GM23338 (cell line): ENCODE data around the gene VRK1. TPM values are rescaled to one million over a fixed set of nuclear protein-coding genes. Genes with fewer than 3 reads are reported as not detected.

ENCODE experiments used
- ATAC-seq: fragments of 200-7000 bp; cut with Tn5 transposase; 3 replicates; pipeline ENCODE4 v1.9.1; 2020
- DNase-seq: peaks from one replicate; pipeline ENCODE4 v3.0.0-alpha.2; 2015; ENCODE audit warnings: low spot score
- H2AFZ ChIP-seq: fragments of 200-600 bp; sonication (generic); 2 replicates; pipeline ENCODE4 v1.8.0; 2016; ENCODE audit warnings: antibody characterized with exemption, mild to moderate bottlenecking, moderate library complexity
- H3F3A ChIP-seq: fragments of 200-600 bp; sonication (generic); replicated peaks from 2 replicates; pipeline ENCODE4 v1.8.0; 2017; ENCODE audit warnings: antibody characterized with exemption, mixed run types, low read depth
- H3K27ac ChIP-seq: fragments of 200-600 bp; sonication (generic); 2 replicates; pipeline ENCODE4 v1.6.1; 2016; ENCODE audit warnings: low read depth
- H3K27me3 ChIP-seq: fragments of 200-600 bp; sonication (generic); 2 replicates; pipeline ENCODE4 v1.8.0; 2016; ENCODE audit warnings: mild to moderate bottlenecking, mixed run types, moderate library complexity; ENCODE audit not compliant: insufficient read depth
- H3K36me3 ChIP-seq: fragments of 200-600 bp; sonication (generic); 2 replicates; pipeline ENCODE4 v1.8.0; 2016; ENCODE audit warnings: mild to moderate bottlenecking; ENCODE audit not compliant: insufficient read depth
- H3K4me1 ChIP-seq: fragments of 200-600 bp; sonication (generic); 2 replicates; pipeline ENCODE4 v1.8.0; 2016; ENCODE audit warnings: mild to moderate bottlenecking, moderate library complexity; ENCODE audit not compliant: insufficient read depth
- H3K4me2 ChIP-seq: fragments of 200-600 bp; sonication (generic); 2 replicates; pipeline ENCODE4 v1.7.1; 2017; ENCODE audit warnings: mixed run types
- H3K4me3 ChIP-seq: fragments of 200-600 bp; sonication (generic); 2 replicates; pipeline ENCODE4 v1.6.1; 2016; ENCODE audit warnings: mixed run types
- H3K79me2 ChIP-seq: fragments of 200-600 bp; sonication (generic); replicated peaks from 2 replicates; pipeline ENCODE4 v1.8.0; 2017; ENCODE audit warnings: mild to moderate bottlenecking; ENCODE audit not compliant: insufficient read depth
- H3K9me2 ChIP-seq: fragments of 200-600 bp; sonication (generic); 2 replicates; pipeline ENCODE4 v1.8.0; 2017; ENCODE audit not compliant: insufficient read depth
- H4K20me1 ChIP-seq: fragments of 200-600 bp; sonication (generic); replicated peaks from 2 replicates; pipeline ENCODE4 v1.8.0; 2017; ENCODE audit warnings: mild to moderate bottlenecking; ENCODE audit not compliant: insufficient read depth
- H3K27ac Mint-ChIP-seq: 2 replicates; pipeline ENCODE4 v1.8.0; 2020; ENCODE audit warnings: inconsistent platforms, mild to moderate bottlenecking, moderate library complexity, mixed read lengths
- H3K27me3 Mint-ChIP-seq: 3 replicates; pipeline ENCODE4 v1.8.0; 2022; ENCODE audit warnings: low read depth, mild to moderate bottlenecking, moderate library complexity, mixed read lengths, inconsistent platforms; ENCODE audit not compliant: insufficient read depth, poor library complexity
- H3K36me3 Mint-ChIP-seq: 3 replicates; pipeline ENCODE4 v1.8.0; 2021; ENCODE audit warnings: low read depth, mild to moderate bottlenecking, inconsistent platforms, moderate library complexity, mixed read lengths
- H3K4me1 Mint-ChIP-seq: 3 replicates; pipeline ENCODE4 v1.8.0; 2020; ENCODE audit warnings: mild to moderate bottlenecking, inconsistent platforms, mixed read lengths
- H3K4me3 Mint-ChIP-seq: 3 replicates; pipeline ENCODE4 v1.8.0; 2021; ENCODE audit warnings: moderate library complexity, mild to moderate bottlenecking, inconsistent platforms, mixed read lengths
- H3K9me3 Mint-ChIP-seq: 3 replicates; pipeline ENCODE4 v1.8.0; 2020; ENCODE audit warnings: moderate library complexity, mild to moderate bottlenecking, inconsistent platforms, mixed read lengths
- CREB1 ChIP-seq: fragments of 250-450 bp; sonication (Bioruptor Pico); IDR thresholded peaks from 2 replicates; pipeline ENCODE4 v1.5.0; 2020; ENCODE audit warnings: low read depth, mild to moderate bottlenecking, moderate library complexity
- EZH2phosphoT487 ChIP-seq: fragments of 200-600 bp; sonication (generic); IDR thresholded peaks from one replicate; pipeline ENCODE4 v1.8.1; 2018; ENCODE audit warnings: antibody characterized with exemption; ENCODE audit not compliant: unreplicated experiment
- JUNB ChIP-seq: IDR thresholded peaks from one replicate; pipeline ENCODE4 v1.6.1; 2016; ENCODE audit warnings: antibody characterized with exemption; ENCODE audit not compliant: unreplicated experiment
- POLR2AphosphoS5 ChIP-seq: IDR thresholded peaks from 2 replicates; pipeline ENCODE4 v1.6.1; 2016; ENCODE audit warnings: antibody characterized with exemption, low read depth
- STAT1 ChIP-seq: IDR thresholded peaks from one replicate; pipeline ENCODE4 v1.6.1; 2016; ENCODE audit warnings: antibody characterized with exemption; ENCODE audit not compliant: unreplicated experiment
- ZNF331 ChIP-seq: fragments of 250-450 bp; sonication (Bioruptor Pico); IDR thresholded peaks from 2 replicates; pipeline ENCODE4 v1.5.0; 2020; ENCODE audit warnings: low read depth, mild to moderate bottlenecking, moderate library complexity
- ZNF462 ChIP-seq: fragments of 250-450 bp; sonication (Bioruptor Pico); IDR thresholded peaks from 2 replicates; pipeline ENCODE4 v1.5.0; 2020; ENCODE audit warnings: mild to moderate bottlenecking, moderate library complexity
- polyA plus RNA-seq: library from polyadenylated mRNA; unstranded; fragments of >200 nt; fragmentation: Nextera tagmentation; extraction: Ambion mirVana; gene quantifications from 2 replicates; pipeline ENCODE4 v1.2.1, GENCODE V29; 2016
- total RNA-seq: library from RNA; depleted of rRNA; stranded (reverse); fragments of >200 nt; shearing (Covaris generic); gene quantifications from 2 replicates; pipeline ENCODE4 v1.2.3, GENCODE V29; 2014
- TF ChIP-seq, protein P1 (sequence below): IDR thresholded peaks from one replicate; pipeline ENCODE4 v1.6.1; 2018; ENCODE audit warnings: antibody characterized with exemption; ENCODE audit not compliant: unreplicated experiment
- TF ChIP-seq, protein P2 (sequence below): IDR thresholded peaks from 2 replicates; pipeline ENCODE4 v1.6.1; 2016; ENCODE audit warnings: antibody characterized with exemption

Gene VRK1
- total and polyA plus RNA-seq, 2 experiments from 2014 or later: 83.8 to 119 TPM

DNA sequence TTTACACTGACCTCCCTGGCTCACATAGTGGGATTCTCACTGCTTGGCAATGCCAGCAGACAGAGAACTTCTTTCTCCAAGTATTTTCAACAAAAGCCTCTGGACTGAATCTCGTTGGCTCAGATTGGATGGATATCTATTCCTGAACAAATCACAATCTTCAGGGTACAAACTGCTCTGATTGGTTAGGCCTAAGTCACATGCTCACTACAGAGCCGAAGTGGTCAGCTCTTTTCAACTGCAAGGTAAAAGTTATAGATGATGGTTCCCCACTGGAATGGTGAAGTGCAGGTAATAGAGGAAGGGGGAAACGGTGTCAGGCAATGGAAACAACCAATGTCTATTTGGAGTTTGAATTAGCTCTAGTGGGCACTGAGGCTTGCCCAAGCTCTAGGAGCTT is 16.7 kb upstream of the VRK1 start (continued):
- TF ChIP-seq, protein P1, sequence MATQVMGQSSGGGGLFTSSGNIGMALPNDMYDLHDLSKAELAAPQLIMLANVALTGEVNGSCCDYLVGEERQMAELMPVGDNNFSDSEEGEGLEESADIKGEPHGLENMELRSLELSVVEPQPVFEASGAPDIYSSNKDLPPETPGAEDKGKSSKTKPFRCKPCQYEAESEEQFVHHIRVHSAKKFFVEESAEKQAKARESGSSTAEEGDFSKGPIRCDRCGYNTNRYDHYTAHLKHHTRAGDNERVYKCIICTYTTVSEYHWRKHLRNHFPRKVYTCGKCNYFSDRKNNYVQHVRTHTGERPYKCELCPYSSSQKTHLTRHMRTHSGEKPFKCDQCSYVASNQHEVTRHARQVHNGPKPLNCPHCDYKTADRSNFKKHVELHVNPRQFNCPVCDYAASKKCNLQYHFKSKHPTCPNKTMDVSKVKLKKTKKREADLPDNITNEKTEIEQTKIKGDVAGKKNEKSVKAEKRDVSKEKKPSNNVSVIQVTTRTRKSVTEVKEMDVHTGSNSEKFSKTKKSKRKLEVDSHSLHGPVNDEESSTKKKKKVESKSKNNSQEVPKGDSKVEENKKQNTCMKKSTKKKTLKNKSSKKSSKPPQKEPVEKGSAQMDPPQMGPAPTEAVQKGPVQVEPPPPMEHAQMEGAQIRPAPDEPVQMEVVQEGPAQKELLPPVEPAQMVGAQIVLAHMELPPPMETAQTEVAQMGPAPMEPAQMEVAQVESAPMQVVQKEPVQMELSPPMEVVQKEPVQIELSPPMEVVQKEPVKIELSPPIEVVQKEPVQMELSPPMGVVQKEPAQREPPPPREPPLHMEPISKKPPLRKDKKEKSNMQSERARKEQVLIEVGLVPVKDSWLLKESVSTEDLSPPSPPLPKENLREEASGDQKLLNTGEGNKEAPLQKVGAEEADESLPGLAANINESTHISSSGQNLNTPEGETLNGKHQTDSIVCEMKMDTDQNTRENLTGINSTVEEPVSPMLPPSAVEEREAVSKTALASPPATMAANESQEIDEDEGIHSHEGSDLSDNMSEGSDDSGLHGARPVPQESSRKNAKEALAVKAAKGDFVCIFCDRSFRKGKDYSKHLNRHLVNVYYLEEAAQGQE: no peak
- no peak for TF ChIP-seq JUNB

GRCh38 chr14:96781371-96781770 is 15.8 kb upstream of the VRK1 start:
- H2AFZ ChIP-seq: peak overlapping the region; percentile 38; the same call in 1 of the 2 replicates
- no peak for TF ChIP-seq POLR2AphosphoS5
- Mint-ChIP-seq H3K9me3 (no peaks in the 10 kb centered on the region), H3K36me3 (no peaks in the 10 kb centered on the region), H3K4me1 (no peaks in the 10 kb centered on the region), H3K27ac (no peak overlapping the region), H3K4me3 (no peak overlapping the region), H3K27me3 (no peaks in the 10 kb centered on the region)
- no peaks in the 10 kb centered on the region for H3F3A ChIP-seq
- H3K36me3 ChIP-seq: no peaks in the 10 kb centered on the region
- no peak overlapping the region for H3K4me2 ChIP-seq
- no peaks in the 10 kb centered on the region for H3K4me1 ChIP-seq
- no peaks in the 10 kb centered on the region for H4K20me1 ChIP-seq
- H3K27me3 ChIP-seq: no peaks in the 10 kb centered on the region
- ATAC-seq (no peak), DNase-seq (no peak)
- no peaks in the 10 kb centered on the region for H3K79me2 ChIP-seq
- H3K4me3 ChIP-seq: no peak overlapping the region
- H3K9me2 ChIP-seq: 0 out of 2 replicates have a peak, but pooled peaks cover 14% of the 10 kb centered on the region
- H3K27ac ChIP-seq: no peak overlapping the region

- no peaks in the 10 kb centered on the region for H4K20me1 ChIP-seq
- H3K27ac ChIP-seq: no peak overlapping the region
- Mint-ChIP-seq H3K36me3 (no peaks in the 10 kb centered on the region), H3K4me1 (no peaks in the 10 kb centered on the region), H3K9me3 (no peaks in the 10 kb centered on the region), H3K27me3 (no peaks in the 10 kb centered on the region), H3K4me3 (no peak overlapping the region), H3K27ac (no peak overlapping the region)
- no peaks in the 10 kb centered on the region for H3K36me3 ChIP-seq
- H3K27me3 ChIP-seq: no peaks in the 10 kb centered on the region
- H3K9me2 ChIP-seq: 0 out of 2 replicates have a peak, but pooled peaks cover 4% of the 10 kb centered on the region
- no peaks in the 10 kb centered on the region for H3F3A ChIP-seq
- 0 out of 2 replicates have a peak overlapping the region, but pooled peaks have one; percentile 44 for H2AFZ ChIP-seq
- H3K79me2 ChIP-seq: no peaks in the 10 kb centered on the region
- DNase-seq: no peak
- no peak overlapping the region for H3K4me2 ChIP-seq
- H3K4me3 ChIP-seq: no peak overlapping the region
- H3K4me1 ChIP-seq: no peaks in the 10 kb centered on the region
- ATAC-seq: peak; percentile 30; the same call in 1 of the 3 replicates
- TF ChIP-seq ZNF331 (CRISPR knock-in tag) (no peak), ZNF462 (CRISPR knock-in tag) (no peak), POLR2AphosphoS5 (no peak), JUNB (no peak), STAT1 (no peak), EZH2phosphoT487 (no peak), CREB1 (no peak)
- TF ChIP-seq, protein P2, sequence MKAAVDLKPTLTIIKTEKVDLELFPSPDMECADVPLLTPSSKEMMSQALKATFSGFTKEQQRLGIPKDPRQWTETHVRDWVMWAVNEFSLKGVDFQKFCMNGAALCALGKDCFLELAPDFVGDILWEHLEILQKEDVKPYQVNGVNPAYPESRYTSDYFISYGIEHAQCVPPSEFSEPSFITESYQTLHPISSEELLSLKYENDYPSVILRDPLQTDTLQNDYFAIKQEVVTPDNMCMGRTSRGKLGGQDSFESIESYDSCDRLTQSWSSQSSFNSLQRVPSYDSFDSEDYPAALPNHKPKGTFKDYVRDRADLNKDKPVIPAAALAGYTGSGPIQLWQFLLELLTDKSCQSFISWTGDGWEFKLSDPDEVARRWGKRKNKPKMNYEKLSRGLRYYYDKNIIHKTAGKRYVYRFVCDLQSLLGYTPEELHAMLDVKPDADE: no peak
Observed at GRCh38 chr14:96782436-96782835, 14.7 kb upstream of the VRK1 start.
